Activated T-helper 2 cell treated with anti-CD3 and anti-CD28 coated beads, Interferon-gamma antibody, Interleukin-2, Interleukin-4, amounts not matched to agents 10 μg/mL and 5 μg/mL and 100 μg/mL, durations not matched to agents 14 hours and 24 hours and 36 hours (primary cell): ENCODE data around the gene SLC4A8. TPM values are rescaled to one million over a fixed set of nuclear protein-coding genes. Genes with fewer than 3 reads are reported as not detected.

ENCODE experiments used
- total RNA-seq: library from RNA; stranded (reverse); gene quantifications from 2 replicates; pipeline ENCODE4 v1.2.3, GENCODE V29; 2022

Gene SLC4A8
- total RNA-seq, 1 donor from 2014 or later = 1.6 TPM

Other genes starting within 250 kb of the SLC4A8 start
- 4.9 and 5.5 TPM in 2 replicates for gene POU6F1, start 206.8 kb upstream of the SLC4A8 start, total RNA-seq
- 151 and 152 TPM in 2 replicates for gene DAZAP2, start 186.0 kb upstream of the SLC4A8 start, total RNA-seq
- gene SMAGP, start 154.4 kb upstream of the SLC4A8 start, total RNA-seq = 0.44 TPM in 1 of 2 replicates, not detected in the other
- gene BIN2, start 100.7 kb upstream of the SLC4A8 start, total RNA-seq = 45.8 and 47.0 TPM in 2 replicates
- not detected in 2 replicates for gene CELA1, start 78.2 kb upstream of the SLC4A8 start, total RNA-seq
- gene GALNT6, start 33.4 kb upstream of the SLC4A8 start, total RNA-seq = 19.9 and 22.7 TPM in 2 replicates
- gene SCN8A, start 166.4 kb downstream of the SLC4A8 start, total RNA-seq = 0.25 and 0.39 TPM in 2 replicates